NT2/D1 (cell line): ENCODE data around the gene TSC1.

Experiments
- DNase-seq: peaks from one replicate; pipeline ENCODE4 v3.0.0-alpha.2; 2011; ENCODE audit warnings: low read depth, low spot score
- H3K27me3 ChIP-seq: 2 replicates; pipeline ENCODE4 v1.6.0; 2011; ENCODE audit warnings: mild to moderate bottlenecking; ENCODE audit not compliant: insufficient read length, insufficient read depth
- H3K36me3 ChIP-seq: 2 replicates; pipeline ENCODE4 v1.6.1; 2011; ENCODE audit warnings: mild to moderate bottlenecking, low read length, mixed read lengths; ENCODE audit not compliant: insufficient read depth, insufficient read length
- H3K4me1 ChIP-seq: 2 replicates; pipeline ENCODE4 v1.5.1; 2011; ENCODE audit not compliant: insufficient read depth, insufficient read length
- H3K4me3 ChIP-seq: 2 replicates; pipeline ENCODE4 v1.5.1; 2011; ENCODE audit warnings: low read depth; ENCODE audit not compliant: insufficient read length
- H3K9ac ChIP-seq: 2 replicates; pipeline ENCODE4 v1.6.0; 2011; ENCODE audit warnings: low read depth; ENCODE audit not compliant: insufficient read length
- H3K9me3 ChIP-seq: 2 replicates; pipeline ENCODE4 v1.5.1; 2011; ENCODE audit warnings: mild to moderate bottlenecking, low read length; ENCODE audit not compliant: insufficient read depth
- SUZ12 ChIP-seq: IDR thresholded peaks from 2 replicates; pipeline ENCODE4 v1.6.1; 2011; ENCODE audit not compliant: insufficient read length, insufficient read depth; ENCODE audit errors: extremely low read depth
- YY1 ChIP-seq: IDR thresholded peaks from 2 replicates; pipeline ENCODE4 v1.6.1; 2011; ENCODE audit not compliant: insufficient read length, insufficient read depth
- ZNF274 ChIP-seq: IDR thresholded peaks from 2 replicates; pipeline ENCODE4 v1.6.1; 2011; ENCODE audit warnings: mild to moderate bottlenecking, low read depth, low read length

Gene TSC1

GRCh38 chr9:132885720-132886333 is 58.6 kb downstream of the TSC1 start:
- Histone ChIP-seq H3K4me3 (no peak overlapping the region), H3K27me3 (no peaks in the 10 kb centered on the region), H3K9me3 (no peaks in the 10 kb centered on the region), H3K4me1 (peaks cover 11% of the 10 kb centered on the region), H3K9ac (no peak overlapping the region), H3K36me3 (no peaks in the 10 kb centered on the region)
- DNase-seq, result no peak
- TF ChIP-seq YY1 (no peak), ZNF274 (no peak), SUZ12 (no peak)

GRCh38 chr9:132883349-132884294 is 60.8 kb downstream of the TSC1 start:
- TF ChIP-seq SUZ12 (no peak), ZNF274 (no peak), YY1 (no peak)
- H3K4me1 ChIP-seq, result peaks cover 9% of the 10 kb centered on the region
- DNase-seq, result no peak
- no peak overlapping the region for H3K4me3 ChIP-seq
- no peak overlapping the region for H3K9ac ChIP-seq
- no peaks in the 10 kb centered on the region for H3K9me3 ChIP-seq
- H3K36me3 ChIP-seq, result no peaks in the 10 kb centered on the region
- peaks cover 3% of the 10 kb centered on the region for H3K27me3 ChIP-seq

DNA sequence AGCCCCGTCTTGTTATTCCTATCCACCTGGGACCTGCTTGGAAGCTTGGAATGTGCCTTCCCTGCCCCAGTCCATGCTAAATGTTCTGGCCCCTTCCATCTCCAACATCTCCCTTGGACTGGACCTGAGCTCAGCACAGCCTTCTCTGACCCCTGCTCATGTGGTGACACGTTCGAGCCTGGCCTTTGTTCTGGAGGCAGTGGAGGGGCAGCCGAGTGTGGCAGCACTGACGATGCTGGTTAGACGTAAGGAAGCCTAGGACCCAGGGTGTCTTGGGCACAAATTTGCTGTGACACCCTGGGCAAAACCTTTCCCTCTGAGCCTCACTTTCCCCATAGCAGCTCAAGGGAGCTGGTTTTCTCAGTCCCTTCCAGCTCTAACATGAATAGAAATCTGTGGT is 61.8 kb downstream of the TSC1 start:
- DNase-seq, result no peak
- no peak overlapping the region for H3K4me3 ChIP-seq
- TF ChIP-seq YY1 (no peak), ZNF274 (no peak), SUZ12 (no peak)
- peaks cover 13% of the 10 kb centered on the region for H3K27me3 ChIP-seq
- H3K36me3 ChIP-seq, result no peaks in the 10 kb centered on the region
- H3K4me1 ChIP-seq, result peaks cover 9% of the 10 kb centered on the region
- no peak overlapping the region for H3K9ac ChIP-seq
- H3K9me3 ChIP-seq, result no peaks in the 10 kb centered on the region

DNA sequence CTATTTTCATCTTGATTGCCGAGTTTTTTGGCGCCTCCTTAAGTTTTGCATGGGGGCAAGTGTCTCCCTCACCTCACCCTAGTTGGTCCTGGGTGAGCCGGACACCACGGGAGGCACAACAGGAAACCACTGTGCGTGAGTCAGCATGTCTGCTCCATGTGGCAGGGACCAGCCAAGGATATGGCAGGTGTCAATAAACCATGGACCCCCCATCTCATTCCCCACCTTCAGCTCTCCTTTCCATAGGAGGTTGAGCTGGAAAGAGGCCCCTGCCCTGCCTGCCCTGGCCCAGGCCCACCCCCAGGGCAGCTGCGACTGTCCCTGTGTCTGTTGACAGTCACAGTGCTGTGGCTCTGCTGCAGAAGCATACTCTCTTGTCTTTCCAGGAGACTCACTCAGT is 62.6 kb downstream of the TSC1 start:
- Histone ChIP-seq H3K4me1 (peaks cover 9% of the 10 kb centered on the region), H3K4me3 (no peak overlapping the region), H3K9me3 (no peaks in the 10 kb centered on the region), H3K36me3 (no peaks in the 10 kb centered on the region), H3K27me3 (peaks cover 21% of the 10 kb centered on the region), H3K9ac (no peak overlapping the region)
- TF ChIP-seq SUZ12 (no peak), YY1 (no peak), ZNF274 (no peak)
- no peak for DNase-seq

GRCh38 chr9:132880324-132880661 is 64.1 kb downstream of the TSC1 start:
- no peaks in the 10 kb centered on the region for H3K36me3 ChIP-seq
- TF ChIP-seq ZNF274 (no peak), SUZ12 (no peak), YY1 (no peak)
- no peak for DNase-seq
- H3K4me1 ChIP-seq, result peaks cover 9% of the 10 kb centered on the region
- H3K4me3 ChIP-seq, result no peak overlapping the region
- no peaks in the 10 kb centered on the region for H3K9me3 ChIP-seq
- H3K27me3 ChIP-seq, result peaks cover 36% of the 10 kb centered on the region
- no peak overlapping the region for H3K9ac ChIP-seq

GRCh38 chr9:132879457-132880323 is 64.7 kb downstream of the TSC1 start:
- H3K27me3 ChIP-seq, result peaks cover 36% of the 10 kb centered on the region
- H3K4me3 ChIP-seq, result no peak overlapping the region
- no peaks in the 10 kb centered on the region for H3K36me3 ChIP-seq
- H3K9ac ChIP-seq, result no peak overlapping the region
- peaks cover 9% of the 10 kb centered on the region for H3K4me1 ChIP-seq
- TF ChIP-seq YY1 (no peak), ZNF274 (no peak), SUZ12 (no peak)
- no peak for DNase-seq
- H3K9me3 ChIP-seq, result no peaks in the 10 kb centered on the region
